ENCODE results near the gene MATK.

Gene MATK

GRCh38 chr19:3730457-3730958 lies 55.7 kb downstream of the MATK start:
- H3K4me3 ChIP-seq (ENCODE audit: low read depth, low read length) = no peak overlapping the region
- TF ChIP-seq, protein P1, sequence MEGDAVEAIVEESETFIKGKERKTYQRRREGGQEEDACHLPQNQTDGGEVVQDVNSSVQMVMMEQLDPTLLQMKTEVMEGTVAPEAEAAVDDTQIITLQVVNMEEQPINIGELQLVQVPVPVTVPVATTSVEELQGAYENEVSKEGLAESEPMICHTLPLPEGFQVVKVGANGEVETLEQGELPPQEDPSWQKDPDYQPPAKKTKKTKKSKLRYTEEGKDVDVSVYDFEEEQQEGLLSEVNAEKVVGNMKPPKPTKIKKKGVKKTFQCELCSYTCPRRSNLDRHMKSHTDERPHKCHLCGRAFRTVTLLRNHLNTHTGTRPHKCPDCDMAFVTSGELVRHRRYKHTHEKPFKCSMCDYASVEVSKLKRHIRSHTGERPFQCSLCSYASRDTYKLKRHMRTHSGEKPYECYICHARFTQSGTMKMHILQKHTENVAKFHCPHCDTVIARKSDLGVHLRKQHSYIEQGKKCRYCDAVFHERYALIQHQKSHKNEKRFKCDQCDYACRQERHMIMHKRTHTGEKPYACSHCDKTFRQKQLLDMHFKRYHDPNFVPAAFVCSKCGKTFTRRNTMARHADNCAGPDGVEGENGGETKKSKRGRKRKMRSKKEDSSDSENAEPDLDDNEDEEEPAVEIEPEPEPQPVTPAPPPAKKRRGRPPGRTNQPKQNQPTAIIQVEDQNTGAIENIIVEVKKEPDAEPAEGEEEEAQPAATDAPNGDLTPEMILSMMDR (IDR thresholded peaks at IDR 0.05; ENCODE audit: low read depth, low read length) = no peak
